T-cell (primary cell): ENCODE measurements around the gene TP53BP1. TPM values are rescaled to one million over a fixed set of nuclear protein-coding genes. Genes with fewer than 3 reads are reported as not detected.

Experiments used
- ATAC-seq, 4 experiments: fragments of 200-7000 bp in 3 of 4; fragments of 150-1000 bp in 1 of 4; cut with Tn5 transposase; replicated peaks in 1 of 4; 1 replicate in 3 of 4; 2 replicates in 1 of 4; pipeline ENCODE4 v1.10.0; 2021; ENCODE audit warnings: moderate library complexity in 3 of 4, mild to moderate bottlenecking in 2 of 4, moderate number of reproducible peaks in 1 of 4
- CTCF ChIA-PET, 2 donors: fragments of 300-600 bp; sonication (Branson Sonifier 250); formaldehyde crosslinking; loops; one replicate each; lab custom pipeline; 2022; ENCODE audit warnings: antibody characterized with exemption in 2 of 2; lab: Charles Lee
- POLR2A ChIA-PET, 2 donors: fragments of 300-600 bp; sonication (Branson Sonifier 250); formaldehyde crosslinking; loops; one replicate each; lab custom pipeline; 2022; ENCODE audit warnings: antibody characterized with exemption in 2 of 2; lab: Charles Lee
- DNase-seq, 35 experiments: peaks; one replicate each; pipeline versions ENCODE4 v3.0.0 to v3.0.0-alpha.2; 2013 to 2023
- H3K27ac ChIP-seq: one replicate; pipeline ENCODE4 v1.5.1; 2013; ENCODE audit warnings: low read length
- H3K27me3 ChIP-seq, 2 experiments: replicated peaks in 1 of 2; 1 replicate in 1 of 2; 2 replicates in 1 of 2; pipeline versions ENCODE4 v1.6.1 to v1.7.0; 2013; ENCODE audit warnings: low read length in 1 of 2, mixed read lengths in 1 of 2; ENCODE audit not compliant: control insufficient read depth in 2 of 2, insufficient read depth in 2 of 2; ENCODE audit errors: extremely low read depth in 1 of 2
- H3K36me3 ChIP-seq, 2 donors: 1 replicate in 1 of 2; 2 replicates in 1 of 2; pipeline versions ENCODE4 v1.6.1 to v1.7.0; 2013; ENCODE audit warnings: low read length in 1 of 2; ENCODE audit not compliant: control insufficient read depth in 2 of 2, insufficient read depth in 1 of 2; ENCODE audit errors: extremely low read depth in 1 of 2
- H3K4me1 ChIP-seq, 2 experiments: 1 replicate in 1 of 2; 2 replicates in 1 of 2; pipeline versions ENCODE4 v1.6.1 to v1.7.0; 2013; ENCODE audit warnings: low read length in 2 of 2, mixed read lengths in 1 of 2; ENCODE audit not compliant: insufficient read depth in 2 of 2, control insufficient read depth in 1 of 2; ENCODE audit errors: extremely low read depth in 1 of 2
- H3K4me3 ChIP-seq, 2 donors: 1 replicate in 1 of 2; 2 replicates in 1 of 2; pipeline versions ENCODE4 v1.5.1 to v1.7.0; 2013; ENCODE audit warnings: mild to moderate bottlenecking in 2 of 2, low read length in 1 of 2, moderate library complexity in 1 of 2; ENCODE audit not compliant: control insufficient read depth in 1 of 2; ENCODE audit errors: extremely low read depth in 1 of 2
- H3K9me3 ChIP-seq: 2 replicates; pipeline ENCODE4 v1.7.0; 2013
- H3K27ac Mint-ChIP-seq, 2 donors: one replicate each; pipeline ENCODE4 v1.8.0; 2020 to 2021; ENCODE audit warnings: mild to moderate bottlenecking in 2 of 2, mixed read lengths in 2 of 2
- H3K27me3 Mint-ChIP-seq, 2 donors: one replicate each; pipeline ENCODE4 v1.8.0; 2021 to 2022; ENCODE audit warnings: mixed read lengths in 2 of 2
- H3K36me3 Mint-ChIP-seq: one replicate; pipeline ENCODE4 v1.8.0; 2021; ENCODE audit warnings: mixed read lengths
- H3K4me1 Mint-ChIP-seq, 3 donors: one replicate each; pipeline ENCODE4 v1.8.0; 2020 to 2022; ENCODE audit warnings: mixed read lengths in 3 of 3, mild to moderate bottlenecking in 1 of 3
- H3K4me3 Mint-ChIP-seq, 3 donors: one replicate each; pipeline ENCODE4 v1.8.0; 2020 to 2022; ENCODE audit warnings: mild to moderate bottlenecking in 3 of 3, mixed read lengths in 3 of 3, moderate library complexity in 3 of 3
- H3K9me3 Mint-ChIP-seq, 3 donors: one replicate each; pipeline ENCODE4 v1.8.0; 2020 to 2022; ENCODE audit warnings: mixed read lengths in 3 of 3
- WGBS: methylation state at CpG from one replicate; pipeline ENCODE4 v1.1.5; 2013; ENCODE audit warnings: missing lambda C conversion rate; ENCODE audit not compliant: insufficient coverage; 5-methylcytosine and 5-hydroxymethylcytosine counted together
- total RNA-seq, 35 experiments: library from RNA in 6 of 35; stranded (reverse) in 6 of 35; fragments of 120-200 nt in 1 of 35; gene quantifications; one replicate each; pipeline versions ENCODE4 v1.2.1 to v1.2.4 and lab custom pipeline; 2013 to 2026

The TP53BP1 gene
- total RNA-seq, 5 donors from 2014 or later (not counting 1 experiment from before 2014, with no cell fraction given), result 26.8 to 41.8 (median 35.1) TPM

DNA sequence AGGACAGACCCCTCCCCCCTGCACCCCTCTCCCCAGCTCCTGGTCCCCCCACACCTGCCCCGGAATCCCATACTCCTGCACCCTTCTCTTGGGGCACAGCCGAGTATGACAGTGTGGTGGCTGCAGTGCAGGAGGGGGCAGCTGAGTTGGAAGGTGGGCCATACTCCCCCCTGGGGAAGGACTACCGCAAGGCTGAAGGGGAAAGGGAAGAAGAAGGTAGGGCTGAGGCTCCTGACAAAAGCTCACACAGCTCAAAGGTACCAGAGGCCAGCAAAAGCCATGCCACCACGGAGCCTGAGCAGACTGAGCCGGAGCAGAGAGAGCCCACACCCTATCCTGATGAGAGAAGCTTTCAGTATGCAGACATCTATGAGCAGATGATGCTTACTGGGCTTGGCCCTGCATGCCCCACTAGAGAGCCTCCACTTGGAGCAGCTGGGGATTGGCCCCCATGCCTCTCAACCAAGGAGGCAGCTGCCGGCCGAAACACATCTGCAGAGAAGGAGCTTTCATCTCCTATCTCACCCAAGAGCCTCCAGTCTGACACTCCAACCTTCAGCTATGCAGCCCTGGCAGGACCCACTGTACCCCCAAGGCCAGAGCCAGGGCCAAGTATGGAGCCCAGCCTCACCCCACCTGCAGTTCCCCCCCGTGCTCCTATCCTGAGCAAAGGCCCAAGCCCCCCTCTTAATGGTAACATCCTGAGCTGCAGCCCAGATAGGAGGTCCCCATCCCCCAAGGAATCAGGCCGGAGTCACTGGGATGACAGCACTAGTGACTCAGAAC lies 34.3 kb upstream of the TP53BP1 start:
- Histone ChIP-seq H3K4me1 (peaks cover 0 to 6% of the 10 kb centered on the region in 2 experiments), H3K9me3 (no peaks in the 10 kb centered on the region), H3K4me3 (no peak overlapping the region), H3K36me3 (no peaks in the 10 kb centered on the region), H3K27ac (no peak overlapping the region), H3K27me3 (peaks cover 0 to 7% of the 10 kb centered on the region in 2 experiments)
- ATAC-seq (no peak), DNase-seq (no peak)
- CTCF ChIA-PET, result interaction anchor here in 1 of 2 donors (0.6 kb wide), 1 partner anchor 946 kb away, joined by 5 read pairs; no protein-coding TSS in a partner anchor
- Mint-ChIP-seq H3K9me3 (no peaks in the 10 kb centered on the region), H3K36me3 (no peaks in the 10 kb centered on the region), H3K4me3 (no peak overlapping the region), H3K27me3 (no peaks in the 10 kb centered on the region), H3K27ac (no peak overlapping the region), H3K4me1 (peaks cover 8 to 18% (median 10%) of the 10 kb centered on the region in 3 donors)
- 95% methylated on average over 5 of the region's 9 CpGs for WGBS
- POLR2A ChIA-PET, result no interaction called here

GRCh38 chr15:43526261-43526930 lies 33.4 kb upstream of the TP53BP1 start:
- ATAC-seq (no peak), DNase-seq (no peak)
- no peaks in the 10 kb centered on the region for H3K36me3 ChIP-seq
- H3K4me3 ChIP-seq, result no peak overlapping the region
- peaks cover 0 to 7% of the 10 kb centered on the region in 2 experiments for H3K27me3 ChIP-seq
- no peak overlapping the region for H3K27ac ChIP-seq
- no peak overlapping the region for H3K27ac Mint-ChIP-seq
- WGBS, result 88% methylated on average over 8 of the region's 11 CpGs
- H3K36me3 Mint-ChIP-seq, result no peaks in the 10 kb centered on the region
- no peaks in the 10 kb centered on the region for H3K9me3 Mint-ChIP-seq
- H3K4me1 ChIP-seq, result peaks cover 0 to 6% of the 10 kb centered on the region in 2 experiments
- no peaks in the 10 kb centered on the region for H3K9me3 ChIP-seq
- CTCF ChIA-PET, result no interaction called here
- H3K4me3 Mint-ChIP-seq, result no peak overlapping the region
- POLR2A ChIA-PET, result no interaction called here
- peaks cover 8 to 18% (median 10%) of the 10 kb centered on the region in 3 donors for H3K4me1 Mint-ChIP-seq
- H3K27me3 Mint-ChIP-seq, result no peaks in the 10 kb centered on the region

DNA sequence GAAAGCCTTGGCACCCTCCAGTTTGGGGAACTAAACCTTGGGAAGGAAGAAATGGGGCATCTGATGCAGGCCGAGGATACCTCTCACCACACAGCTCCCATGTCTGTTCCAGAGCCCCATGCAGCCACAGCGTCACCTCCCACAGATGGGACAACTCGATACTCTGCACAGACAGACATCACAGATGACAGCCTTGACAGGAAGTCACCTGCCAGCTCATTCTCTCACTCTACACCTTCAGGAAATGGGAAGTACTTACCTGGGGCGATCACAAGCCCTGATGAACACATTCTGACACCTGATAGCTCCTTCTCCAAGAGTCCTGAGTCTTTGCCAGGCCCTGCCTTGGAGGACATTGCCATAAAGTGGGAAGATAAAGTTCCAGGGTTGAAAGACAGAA lies 32.2 kb upstream of the TP53BP1 start:
- peaks cover 8 to 18% (median 10%) of the 10 kb centered on the region in 3 donors for H3K4me1 Mint-ChIP-seq
- Histone ChIP-seq H3K27ac (no peak overlapping the region), H3K9me3 (no peaks in the 10 kb centered on the region), H3K36me3 (no peaks in the 10 kb centered on the region), H3K4me1 (peaks cover 0 to 6% of the 10 kb centered on the region in 2 experiments), H3K4me3 (no peak overlapping the region), H3K27me3 (peaks cover 0 to 8% of the 10 kb centered on the region in 2 experiments)
- ChIA-PET POLR2A (no interaction called here), CTCF (no interaction called here)
- no peaks in the 10 kb centered on the region for H3K27me3 Mint-ChIP-seq
- H3K36me3 Mint-ChIP-seq, result no peaks in the 10 kb centered on the region
- no peak overlapping the region for H3K4me3 Mint-ChIP-seq
- WGBS, result 25% methylated on average over 4 of the region's 4 CpGs
- H3K9me3 Mint-ChIP-seq, result no peaks in the 10 kb centered on the region
- H3K27ac Mint-ChIP-seq, result peak overlapping the region; percentile 44 to 62
- DNase-seq (no peak), ATAC-seq (peak in 2 of 4 experiments; percentile 48 to 61)

GRCh38 chr15:43524254-43524845 lies 31.4 kb upstream of the TP53BP1 start:
- Histone ChIP-seq H3K4me1 (peaks cover 0 to 6% of the 10 kb centered on the region in 2 experiments), H3K27me3 (peaks cover 0 to 14% of the 10 kb centered on the region in 2 experiments), H3K27ac (no peak overlapping the region), H3K4me3 (no peak overlapping the region), H3K9me3 (no peaks in the 10 kb centered on the region), H3K36me3 (no peaks in the 10 kb centered on the region)
- Mint-ChIP-seq H3K27me3 (peaks cover 4 to 7% of the 10 kb centered on the region in 2 donors), H3K9me3 (no peaks in the 10 kb centered on the region), H3K27ac (peak overlapping the region in 1 of 2 donors; percentile 4), H3K36me3 (no peaks in the 10 kb centered on the region), H3K4me1 (peaks cover 8 to 18% (median 10%) of the 10 kb centered on the region in 3 donors), H3K4me3 (no peak overlapping the region)
- CTCF ChIA-PET, result no interaction called here
- DNase-seq, result no peak
- no peak for ATAC-seq
- WGBS, result 64% methylated on average over 3 of the region's 4 CpGs
- POLR2A ChIA-PET, result no interaction called here

- ATAC-seq (no peak), DNase-seq (no peak)
- peaks cover 0 to 6% of the 10 kb centered on the region in 2 experiments for H3K4me1 ChIP-seq
- Mint-ChIP-seq H3K27me3 (peaks cover 5 to 12% of the 10 kb centered on the region in 2 donors), H3K36me3 (no peaks in the 10 kb centered on the region), H3K27ac (no peak overlapping the region), H3K4me3 (no peak overlapping the region), H3K9me3 (no peaks in the 10 kb centered on the region), H3K4me1 (peaks cover 11 to 22% (median 14%) of the 10 kb centered on the region in 3 donors)
- H3K36me3 ChIP-seq, result no peaks in the 10 kb centered on the region
- ChIA-PET CTCF (interaction anchor here in 1 of 2 donors (0.6 to 1.4 kb wide), 2 partner anchors 13 to 818 kb away, joined by 4 read pairs; no protein-coding TSS in a partner anchor), POLR2A (no interaction called here)
- H3K9me3 ChIP-seq, result no peaks in the 10 kb centered on the region
- no peak overlapping the region for H3K4me3 ChIP-seq
- H3K27me3 ChIP-seq, result peaks cover 0 to 19% of the 10 kb centered on the region in 2 experiments
- no peak overlapping the region for H3K27ac ChIP-seq
- WGBS, result 91% methylated on average over 5 of the region's 7 CpGs
These were observed 30.7 kb upstream of the TP53BP1 start for GRCh38 chr15:43523646-43524045.

DNA sequence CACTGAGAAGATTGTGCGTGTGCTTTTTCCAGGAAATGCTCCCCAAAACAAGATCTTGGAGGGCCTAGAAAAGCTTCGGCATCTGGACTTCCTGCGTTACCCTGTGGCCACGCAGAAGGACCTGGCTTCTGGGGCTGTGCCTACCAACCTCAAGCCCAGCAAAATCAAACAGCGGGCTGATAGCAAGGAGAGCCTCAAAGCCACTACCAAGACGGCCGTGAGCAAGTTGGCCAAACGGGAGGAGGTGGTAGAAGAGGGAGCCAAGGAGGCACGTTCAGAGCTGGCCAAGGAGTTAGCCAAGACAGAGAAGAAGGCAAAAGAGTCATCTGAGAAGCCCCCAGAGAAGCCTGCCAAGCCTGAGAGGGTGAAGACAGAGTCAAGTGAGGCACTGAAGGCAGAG lies 29.3 kb upstream of the TP53BP1 start:
- peaks cover 15 to 22% of the 10 kb centered on the region in 2 donors for H3K27me3 Mint-ChIP-seq
- H3K27ac Mint-ChIP-seq, result no peak overlapping the region
- no peak for ATAC-seq

More for the DNA sequence above, 29.3 kb upstream of the TP53BP1 start:
- Histone ChIP-seq H3K9me3 (no peaks in the 10 kb centered on the region), H3K27me3 (peaks cover 0 to 24% of the 10 kb centered on the region in 2 experiments), H3K4me3 (no peak overlapping the region), H3K36me3 (no peaks in the 10 kb centered on the region), H3K27ac (no peak overlapping the region), H3K4me1 (peaks cover 0 to 19% of the 10 kb centered on the region in 2 experiments)
- DNase-seq, result no peak
- Mint-ChIP-seq H3K36me3 (no peaks in the 10 kb centered on the region), H3K4me1 (peaks cover 20 to 34% (median 28%) of the 10 kb centered on the region in 3 donors), H3K4me3 (no peak overlapping the region), H3K9me3 (no peaks in the 10 kb centered on the region)
- 78% methylated on average over 8 of the region's 9 CpGs for WGBS
- ChIA-PET POLR2A (no interaction called here), CTCF (interaction anchor here (0.6 to 1.4 kb wide), 2 partner anchors 11 to 294 kb away, joined by 3 to 4 read pairs; no protein-coding TSS in a partner anchor)
